Ovary (tissue), 9 donors: Measurements from ENCODE around the gene ARHGEF4. TPM values are rescaled to one million over a fixed set of nuclear protein-coding genes. Genes with fewer than 3 reads are reported as not detected.
A peak's percentile ranks its signal among the peaks of the same experiment; 100 is the strongest.

Experiments used
- DNase-seq, 5 donors: peaks; one replicate each; pipeline ENCODE4 v3.0.0-alpha.2; 2019 to 2020
- H3K27ac ChIP-seq, 2 donors: fragments of 200-600 bp; one replicate each; pipeline versions ENCODE4 v1.5.1 to v1.8.0; 2019 to 2022
- H3K27me3 ChIP-seq: fragments of 200-600 bp; one replicate; pipeline ENCODE4 v1.8.0; 2022
- H3K36me3 ChIP-seq: fragments of 200-600 bp; sonication (generic); one replicate; pipeline ENCODE4 v1.5.1; 2019
- H3K4me1 ChIP-seq: one replicate; pipeline ENCODE4 v1.8.1; 2013; ENCODE audit warnings: mild to moderate bottlenecking, moderate library complexity; ENCODE audit not compliant: insufficient read depth
- H3K4me3 ChIP-seq: fragments of 200-600 bp; sonication (generic); one replicate; pipeline ENCODE4 v1.5.1; 2017
- H3K9me3 ChIP-seq, 2 donors: fragments of 200-600 bp in 1 of 2; sonication (generic) in 1 of 2; one replicate each; pipeline versions ENCODE4 v1.5.1 to v1.8.1; 2013 to 2019; ENCODE audit warnings: mild to moderate bottlenecking in 1 of 2, moderate library complexity in 1 of 2
- CTCF ChIP-seq, 3 donors: fragments of 450-650 bp in 2 of 3; fragments of 200-600 bp in 1 of 3; IDR thresholded peaks; one replicate each; pipeline versions ENCODE4 v1.5.1 to v1.8.0; 2016 to 2022; ENCODE audit warnings: antibody characterized with exemption in 3 of 3, mild to moderate bottlenecking in 1 of 3
- EP300 ChIP-seq: sonication (generic); formaldehyde crosslinking; IDR thresholded peaks from one replicate; pipeline ENCODE4 v1.6.1; 2017; ENCODE audit warnings: antibody characterized with exemption
- POLR2A ChIP-seq: fragments of 450-650 bp; IDR thresholded peaks from one replicate; pipeline ENCODE4 v1.6.1; 2017; ENCODE audit warnings: antibody characterized with exemption, mild to moderate bottlenecking, moderate library complexity
- WGBS, 3 donors: extraction: QIAGEN DNeasy Blood & Tissue Kit in 1 of 3; methylation state at CpG; one replicate each; pipeline versions ENCODE4 v1.1.5 to v1.1.7; 2013 to 2017; 5-methylcytosine and 5-hydroxymethylcytosine counted together
- intact Hi-C, 4 donors: fragments of 100-400 bp; cut with DNase I; formaldehyde crosslinking; loops; one replicate each; pipeline versions ENCODE4 v1.11.0 to v1.15.1; 2022 to 2023
- polyA plus RNA-seq, 2 donors: library from polyadenylated mRNA; stranded (reverse); fragments of 200-250 nt in 1 of 2; fragments of 350-450 nt in 1 of 2; fragmentation: Illumina TruSeq in 1 of 2; extraction: RNeasy Lipid Tissue Mini Kit (QIAGEN cat#74804) in 1 of 2; gene quantifications; one replicate each; pipeline ENCODE4 v1.2.3, GENCODE V29; 2013 to 2014
- total RNA-seq, 7 donors: library from RNA; depleted of rRNA in 2 of 7; stranded (reverse); fragments of >200 nt in 2 of 7; fragmentation: NEBNext Ultra II Directional in 3 of 7; extraction: Animal tissue kit (Norgen Biotek cat#: 25700) in 3 of 7; gene quantifications; one replicate each; pipeline versions ENCODE4 v1.1.0 to v1.2.4, GENCODE V29; 2016 to 2023
- donor health status: DM: no; HTN: no; CAD: no; lungs with moderate emphysema.
- donor health status: DM: no; HTN: no; CAD: no.
- donor health status: Bipolar disorder and iron deficiency.
- donor health status: DM: yes; HTN: yes; CAD: no.
- donor health status: DM: no; HTN: no; CAD: no.
- donor health status: DM: yes; HTN: yes; CAD: no.

Gene ARHGEF4
- total and polyA plus RNA-seq, 9 donors = 8.6 to 27.4 (median 18.0) TPM

GRCh38 chr2:130853391-130853790, 16.7 kb downstream of the ARHGEF4 start:
- Histone ChIP-seq H3K9me3 (no peaks in the 10 kb centered on the region), H3K27me3 (no peaks in the 10 kb centered on the region), H3K4me3 (no peak overlapping the region), H3K4me1 (no peaks in the 10 kb centered on the region), H3K36me3 (no peaks in the 10 kb centered on the region), H3K27ac (no peak overlapping the region)
- intact Hi-C loops = no loop called here
- TF ChIP-seq EP300 = no peak
- TF ChIP-seq POLR2A = no peak
- TF ChIP-seq CTCF (IDR thresholded peaks at IDR 0.05) = no peak
- DNase-seq = no peak
- 67 to 74% (median 73%) methylated on average over 8 of the region's 8 CpGs for WGBS, 3 donors

GRCh38 chr2:130854301-130854700, 17.6 kb downstream of the ARHGEF4 start:
- Histone ChIP-seq H3K4me1 (no peaks in the 10 kb centered on the region), H3K27me3 (no peaks in the 10 kb centered on the region), H3K36me3 (no peaks in the 10 kb centered on the region), H3K9me3 (no peaks in the 10 kb centered on the region), H3K27ac (no peak overlapping the region), H3K4me3 (no peak overlapping the region)
- WGBS, 3 donors = 81 to 90% (median 85%) methylated on average over 5 of the region's 5 CpGs
- no peak for DNase-seq
- TF ChIP-seq EP300 (no peak), POLR2A (no peak), CTCF (IDR thresholded peaks at IDR 0.05) (no peak)
- intact Hi-C loops = no loop called here

GRCh38 chr2:130864830-130865800, 28.4 kb downstream of the ARHGEF4 start:
- no peaks in the 10 kb centered on the region for H3K27me3 ChIP-seq
- H3K4me3 ChIP-seq = no peak overlapping the region
- DNase-seq = peak in 3 of 5 donors; percentile 33 to 62 (median 36)
- H3K27ac ChIP-seq = no peak overlapping the region
- H3K36me3 ChIP-seq = no peaks in the 10 kb centered on the region
- no peak for TF ChIP-seq POLR2A
- TF ChIP-seq EP300 = no peak
- TF ChIP-seq CTCF (IDR thresholded peaks at IDR 0.05) = no peak
- no peaks in the 10 kb centered on the region for H3K9me3 ChIP-seq
- intact Hi-C loops = no loop called here
- H3K4me1 ChIP-seq = peaks cover 3% of the 10 kb centered on the region
- WGBS, 3 donors = 38 to 46% (median 38%) methylated on average over 17 of the region's 17 CpGs

GRCh38 chr2:130869441-130870160, 32.9 kb downstream of the ARHGEF4 start:
- no peak for DNase-seq
- no peak for TF ChIP-seq CTCF (IDR thresholded peaks at IDR 0.05)
- no peak for TF ChIP-seq EP300
- Histone ChIP-seq H3K4me3 (no peak overlapping the region), H3K4me1 (peaks cover 3% of the 10 kb centered on the region), H3K36me3 (no peaks in the 10 kb centered on the region), H3K9me3 (no peaks in the 10 kb centered on the region), H3K27me3 (no peaks in the 10 kb centered on the region), H3K27ac (no peak overlapping the region)
- WGBS, 3 donors = 69 to 74% (median 71%) methylated on average over 18 of the region's 18 CpGs
- intact Hi-C loops = loop anchor here in 1 of 4 donors (5.0 kb wide), 1 partner anchor 72 kb away; no protein-coding TSS in a partner anchor
